Measurements from ENCODE around the gene FOXP1.

DNA sequence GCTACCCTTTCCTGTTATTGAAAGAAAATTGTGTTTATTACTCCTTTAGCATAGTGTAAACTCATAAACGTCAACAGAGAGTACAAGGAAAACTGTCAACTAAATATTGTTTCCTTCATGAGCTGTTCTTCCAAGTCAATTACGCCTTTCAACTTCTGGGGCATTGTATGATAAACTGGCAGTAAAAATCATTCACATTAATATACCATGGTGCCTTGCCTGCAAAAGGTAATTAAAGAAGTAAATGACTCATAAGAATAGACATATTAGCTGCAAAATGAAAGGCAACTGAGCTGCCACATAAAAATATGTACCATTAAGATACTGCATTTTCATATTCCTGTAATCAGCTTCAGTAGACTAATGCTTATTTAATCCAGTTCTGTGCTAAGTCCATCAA, 447.3 kb downstream of the FOXP1 start:
- TF ChIP-seq, protein P1, sequence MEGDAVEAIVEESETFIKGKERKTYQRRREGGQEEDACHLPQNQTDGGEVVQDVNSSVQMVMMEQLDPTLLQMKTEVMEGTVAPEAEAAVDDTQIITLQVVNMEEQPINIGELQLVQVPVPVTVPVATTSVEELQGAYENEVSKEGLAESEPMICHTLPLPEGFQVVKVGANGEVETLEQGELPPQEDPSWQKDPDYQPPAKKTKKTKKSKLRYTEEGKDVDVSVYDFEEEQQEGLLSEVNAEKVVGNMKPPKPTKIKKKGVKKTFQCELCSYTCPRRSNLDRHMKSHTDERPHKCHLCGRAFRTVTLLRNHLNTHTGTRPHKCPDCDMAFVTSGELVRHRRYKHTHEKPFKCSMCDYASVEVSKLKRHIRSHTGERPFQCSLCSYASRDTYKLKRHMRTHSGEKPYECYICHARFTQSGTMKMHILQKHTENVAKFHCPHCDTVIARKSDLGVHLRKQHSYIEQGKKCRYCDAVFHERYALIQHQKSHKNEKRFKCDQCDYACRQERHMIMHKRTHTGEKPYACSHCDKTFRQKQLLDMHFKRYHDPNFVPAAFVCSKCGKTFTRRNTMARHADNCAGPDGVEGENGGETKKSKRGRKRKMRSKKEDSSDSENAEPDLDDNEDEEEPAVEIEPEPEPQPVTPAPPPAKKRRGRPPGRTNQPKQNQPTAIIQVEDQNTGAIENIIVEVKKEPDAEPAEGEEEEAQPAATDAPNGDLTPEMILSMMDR (IDR thresholded peaks at IDR 0.05): no peak
- TF ChIP-seq EZH2 (IDR thresholded peaks at IDR 0.05; ENCODE audit: borderline replicate concordance, insufficient read depth, low read depth, low read length, poor library complexity, severe bottlenecking): no peak

Data from B cell (primary cell).